Measurements from ENCODE around the gene IFIT1B. TPM values are rescaled to one million over a fixed set of nuclear protein-coding genes. Genes with fewer than 3 reads are reported as not detected.
"Not testable (repeated sequence)": the region's sequence is repeated elsewhere in the genome, so short reads cannot be mapped to it uniquely, and the experiment has no call there.

The IFIT1B gene
- total RNA-seq, 1 donor from 2014 or later, result not detected

- TF ChIP-seq CTCF (IDR thresholded peaks at IDR 0.05; ENCODE audit: partially characterized antibody, unreplicated experiment), result no peak
- DNase-seq, result no peak
- Mint-ChIP-seq H3K27me3 (ENCODE audit: unreplicated experiment) (no peaks in the 10 kb centered on the region), H3K4me3 (ENCODE audit: unreplicated experiment) (no peak overlapping the region), H3K27ac (ENCODE audit: unreplicated experiment) (no peak overlapping the region), H3K9me3 (ENCODE audit: unreplicated experiment) (no peaks in the 10 kb centered on the region), H3K36me3 (ENCODE audit: unreplicated experiment) (no peaks in the 10 kb centered on the region), H3K4me1 (ENCODE audit: low read depth, unreplicated experiment) (no peaks in the 10 kb centered on the region)
Observed at GRCh38 chr10:89389254-89389653, 11.4 kb downstream of the IFIT1B start.

- Mint-ChIP-seq H3K9me3 (ENCODE audit: unreplicated experiment) (no peaks in the 10 kb centered on the region), H3K27ac (ENCODE audit: unreplicated experiment) (no peak overlapping the region), H3K36me3 (ENCODE audit: unreplicated experiment) (no peaks in the 10 kb centered on the region), H3K4me3 (ENCODE audit: unreplicated experiment) (no peak overlapping the region), H3K27me3 (ENCODE audit: unreplicated experiment) (no peaks in the 10 kb centered on the region), H3K4me1 (ENCODE audit: low read depth, unreplicated experiment) (no peaks in the 10 kb centered on the region)
- DNase-seq, result no peak
- no peak for TF ChIP-seq CTCF (IDR thresholded peaks at IDR 0.05; ENCODE audit: partially characterized antibody, unreplicated experiment)
Observed at GRCh38 chr10:89390476-89391225, 12.8 kb downstream of the IFIT1B start.

- H3K9me3 Mint-ChIP-seq (ENCODE audit: unreplicated experiment); H3K27me3 Mint-ChIP-seq (ENCODE audit: unreplicated experiment); H3K4me1 Mint-ChIP-seq (ENCODE audit: low read depth, unreplicated experiment); H3K4me3 Mint-ChIP-seq (ENCODE audit: unreplicated experiment); H3K36me3 Mint-ChIP-seq (ENCODE audit: unreplicated experiment); DNase-seq; H3K27ac Mint-ChIP-seq (ENCODE audit: unreplicated experiment): not testable (repeated sequence)
Observed at GRCh38 chr10:89391226-89391576, 13.3 kb downstream of the IFIT1B start.

GRCh38 chr10:89391907-89392756 lies 14.3 kb downstream of the IFIT1B start, which contains the start of gene IFIT1:
Gene IFIT1 (plus strand): TSS chr10:89392623. CDS start chr10:89392713, 90 bp downstream.
- DNase-seq, result no peak
- Mint-ChIP-seq H3K27ac (ENCODE audit: unreplicated experiment) (no peak within 1 kb of the TSS), H3K4me3 (ENCODE audit: unreplicated experiment) (no peak within 1 kb of the TSS), H3K27me3 (ENCODE audit: unreplicated experiment) (no peaks in the 10 kb centered on the region), H3K9me3 (ENCODE audit: unreplicated experiment) (no peaks in the 10 kb centered on the region), H3K36me3 (ENCODE audit: unreplicated experiment) (no peaks in the 10 kb centered on the region), H3K4me1 (ENCODE audit: low read depth, unreplicated experiment) (no peaks in the 10 kb centered on the region)
- TF ChIP-seq CTCF (IDR thresholded peaks at IDR 0.05; ENCODE audit: partially characterized antibody, unreplicated experiment), result no peak

GRCh38 chr10:89392974-89393373 lies 15.1 kb downstream of the IFIT1B start:
- no peak for TF ChIP-seq CTCF (IDR thresholded peaks at IDR 0.05; ENCODE audit: partially characterized antibody, unreplicated experiment)
- Mint-ChIP-seq H3K36me3 (ENCODE audit: unreplicated experiment) (no peaks in the 10 kb centered on the region), H3K4me3 (ENCODE audit: unreplicated experiment) (no peak overlapping the region), H3K27ac (ENCODE audit: unreplicated experiment) (no peak overlapping the region), H3K4me1 (ENCODE audit: low read depth, unreplicated experiment) (no peaks in the 10 kb centered on the region), H3K27me3 (ENCODE audit: unreplicated experiment) (no peaks in the 10 kb centered on the region), H3K9me3 (ENCODE audit: unreplicated experiment) (no peaks in the 10 kb centered on the region)
- no peak for DNase-seq
